GM18498 (cell line): Measurements from ENCODE around the gene SAMD11.
A peak's percentile ranks its signal among the peaks of the same experiment; 100 is the strongest.
"Not testable (repeated sequence)": the region's sequence is repeated elsewhere in the genome, so short reads cannot be mapped to it uniquely, and the experiment has no call there.

Experiments
- ATAC-seq: cut with Tn5 transposase; IDR thresholded peaks from one replicate; pipeline ENCODE4 v1.9.1; 2021; ENCODE audit warnings: mild to moderate bottlenecking, moderate library complexity; ENCODE audit not compliant: unreplicated experiment

SAMD11 gene

GRCh38 chr1:944341-945325 is 20.9 kb downstream of the SAMD11 start:
- ATAC-seq: no peak

- ATAC-seq: no peak
These were observed 22.2 kb downstream of the SAMD11 start for GRCh38 chr1:945688-946556.

- not testable (repeated sequence) for ATAC-seq
These were observed 23.1 kb downstream of the SAMD11 start for GRCh38 chr1:946811-947210.

- no peak for ATAC-seq
These were observed 24.2 kb downstream of the SAMD11 start for GRCh38 chr1:947958-948357.

- ATAC-seq: no peak
These were observed 26.5 kb downstream of the SAMD11 start for GRCh38 chr1:950268-950667.

GRCh38 chr1:950881-951280 is 27.2 kb downstream of the SAMD11 start:
- no peak for ATAC-seq

GRCh38 chr1:951364-951763 is 27.6 kb downstream of the SAMD11 start:
- ATAC-seq: no peak

- ATAC-seq: no peak
These were observed 28.5 kb downstream of the SAMD11 start for GRCh38 chr1:952201-952600.

- ATAC-seq: no peak
These were observed 28.9 kb downstream of the SAMD11 start for GRCh38 chr1:952603-953002.

GRCh38 chr1:953524-954320 is 30.0 kb downstream of the SAMD11 start:
- ATAC-seq: no peak

- no peak for ATAC-seq
These were observed 31.2 kb downstream of the SAMD11 start for GRCh38 chr1:954927-955326.

GRCh38 chr1:955474-955873 is 31.8 kb downstream of the SAMD11 start:
- ATAC-seq: no peak

GRCh38 chr1:956636-957035 is 32.9 kb downstream of the SAMD11 start:
- ATAC-seq: no peak

GRCh38 chr1:958823-959730 is 35.4 kb downstream of the SAMD11 start, which contains the start of gene NOC2L:
Gene NOC2L (minus strand): TSS chr1:959256. CDS start chr1:959240, 16 bp downstream.
- ATAC-seq: peak; percentile 76

- ATAC-seq: no peak
These were observed 36.1 kb downstream of the SAMD11 start for GRCh38 chr1:959731-960362.

- peak; percentile 43 for ATAC-seq
These were observed 36.8 kb downstream of the SAMD11 start, which contains the start of gene KLHL17 for GRCh38 chr1:960363-961131. Gene KLHL17 (plus strand): TSS chr1:960584. CDS start chr1:960694, 110 bp downstream.

- peak; percentile 11 for ATAC-seq
These were observed 37.5 kb downstream of the SAMD11 start for GRCh38 chr1:961132-961669.
